ENCODE results near the gene SLC44A5. TPM values are rescaled to one million over a fixed set of nuclear protein-coding genes. Genes with fewer than 3 reads are reported as not detected.

SLC44A5 gene
- total RNA-seq, 2 donors from 2014 or later = 3.6 to 5.4 TPM

GRCh38 chr1:75520862-75521475, 89.9 kb downstream of the SLC44A5 start:
- Histone ChIP-seq H3K36me3 (replicated peaks in 1 of 2; ENCODE audit: insufficient read depth in 1 of 2, low read depth in 2 of 2) (no peaks in the 10 kb centered on the region), H3K9me3 (no peaks in the 10 kb centered on the region), H3K27ac (no peak overlapping the region), H3K4me1 (no peaks in the 10 kb centered on the region), H3K27me3 (no peaks in the 10 kb centered on the region), H3K4me3 (no peak overlapping the region)
- intact Hi-C loops (cut with DNase I) = no loop called here
- DNase-seq = no peak
- no peak for TF ChIP-seq CTCF (IDR thresholded peaks at IDR 0.05)
- no peak for TF ChIP-seq POLR2A (IDR thresholded peaks at IDR 0.05)
- no peak for ATAC-seq
- WGBS, 2 donors = 53 to 72% methylated on average over 4 of the region's 4 CpGs

- Histone ChIP-seq H3K27me3 (no peaks in the 10 kb centered on the region), H3K4me1 (no peaks in the 10 kb centered on the region), H3K36me3 (replicated peaks in 1 of 2; ENCODE audit: insufficient read depth in 1 of 2, low read depth in 2 of 2) (no peaks in the 10 kb centered on the region), H3K27ac (no peak overlapping the region), H3K4me3 (no peak overlapping the region), H3K9me3 (no peaks in the 10 kb centered on the region)
- ATAC-seq (no peak), DNase-seq (no peak)
- 62 to 68% methylated on average over 1 of the region's 1 CpG for WGBS, 2 donors
- intact Hi-C loops (cut with DNase I) = no loop called here
- TF ChIP-seq POLR2A (IDR thresholded peaks at IDR 0.05) (no peak), CTCF (IDR thresholded peaks at IDR 0.05) (no peak)
Observed at GRCh38 chr1:75519651-75520427, 91.1 kb downstream of the SLC44A5 start.

- no peak for TF ChIP-seq CTCF (IDR thresholded peaks at IDR 0.05)
- TF ChIP-seq POLR2A (IDR thresholded peaks at IDR 0.05) = no peak
- no peaks in the 10 kb centered on the region for H3K9me3 ChIP-seq
- intact Hi-C loops (cut with DNase I) = no loop called here
- 43 to 44% methylated on average over 2 of the region's 2 CpGs for WGBS, 2 donors
- H3K4me1 ChIP-seq = no peaks in the 10 kb centered on the region
- DNase-seq (no peak), ATAC-seq (no peak)
- H3K27ac ChIP-seq = no peak overlapping the region
- H3K4me3 ChIP-seq = no peak overlapping the region
- no peaks in the 10 kb centered on the region for H3K27me3 ChIP-seq
- H3K36me3 ChIP-seq (replicated peaks in 1 of 2; ENCODE audit: insufficient read depth in 1 of 2, low read depth in 2 of 2) = no peaks in the 10 kb centered on the region
Observed at GRCh38 chr1:75518686-75519085, 92.2 kb downstream of the SLC44A5 start.

DNA sequence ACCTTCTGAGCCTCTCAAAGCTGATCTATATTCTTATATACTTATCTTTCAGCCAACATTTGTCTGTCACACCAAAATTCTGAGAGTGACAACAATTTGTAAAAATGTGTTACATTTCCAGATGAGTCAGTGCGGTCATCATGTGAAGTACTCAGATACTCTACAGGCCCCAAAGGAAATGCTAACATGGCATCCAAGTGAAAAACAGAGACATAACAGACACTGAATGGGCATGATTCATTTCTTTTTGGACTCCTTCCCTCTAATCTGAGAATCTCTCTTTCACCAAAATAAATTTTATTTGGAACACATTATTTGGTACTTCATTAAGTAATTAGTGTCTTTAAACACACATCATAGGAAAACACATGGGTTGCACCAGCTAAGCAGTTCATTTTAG, 96.6 kb downstream of the SLC44A5 start:
- H3K36me3 ChIP-seq (replicated peaks in 1 of 2; ENCODE audit: insufficient read depth in 1 of 2, low read depth in 2 of 2) = no peaks in the 10 kb centered on the region
- intact Hi-C loops (cut with DNase I) = no loop called here
- H3K27ac ChIP-seq = no peak overlapping the region
- H3K9me3 ChIP-seq = no peaks in the 10 kb centered on the region
- ATAC-seq = no peak
- DNase-seq = no peak
- no peaks in the 10 kb centered on the region for H3K27me3 ChIP-seq
- H3K4me1 ChIP-seq = no peaks in the 10 kb centered on the region
- 90 to 100% methylated on average over 1 of the region's 1 CpG for WGBS, 2 donors
- TF ChIP-seq CTCF (IDR thresholded peaks at IDR 0.05) = no peak
- no peak overlapping the region for H3K4me3 ChIP-seq

DNA sequence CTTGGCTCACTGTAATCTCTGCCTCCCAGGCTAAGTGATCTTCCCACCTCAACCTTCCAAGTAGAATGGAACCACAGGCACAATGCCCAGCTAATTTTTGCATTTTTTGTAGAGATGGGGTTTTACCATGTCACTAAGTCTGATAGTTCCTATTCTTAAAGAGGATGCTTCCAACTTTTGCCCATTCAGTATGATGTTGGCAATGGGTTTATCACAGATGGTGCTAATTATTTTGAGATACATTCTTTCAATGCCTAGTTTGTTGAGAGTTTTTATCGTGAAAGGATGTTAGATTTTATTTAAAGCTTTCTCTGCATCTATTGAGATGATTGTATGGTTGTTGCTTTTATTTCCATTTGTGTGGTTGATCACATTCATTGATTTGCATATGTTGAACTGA, 103.9 kb downstream of the SLC44A5 start:
- no peak for ATAC-seq
- 60 to 83% methylated on average over 1 of the region's 1 CpG for WGBS, 2 donors
- H3K4me3 ChIP-seq = no peak overlapping the region
- no peak for DNase-seq
- no peaks in the 10 kb centered on the region for H3K9me3 ChIP-seq
- H3K36me3 ChIP-seq (replicated peaks in 1 of 2; ENCODE audit: insufficient read depth in 1 of 2, low read depth in 2 of 2) = no peaks in the 10 kb centered on the region
- H3K27me3 ChIP-seq = no peaks in the 10 kb centered on the region
- intact Hi-C loops (cut with DNase I) = no loop called here
- no peak for TF ChIP-seq POLR2A (IDR thresholded peaks at IDR 0.05)
- TF ChIP-seq CTCF (IDR thresholded peaks at IDR 0.05) = no peak
- no peaks in the 10 kb centered on the region for H3K4me1 ChIP-seq
- no peak overlapping the region for H3K27ac ChIP-seq
